Measurements from ENCODE around the gene NEXN.

NEXN gene

DNA sequence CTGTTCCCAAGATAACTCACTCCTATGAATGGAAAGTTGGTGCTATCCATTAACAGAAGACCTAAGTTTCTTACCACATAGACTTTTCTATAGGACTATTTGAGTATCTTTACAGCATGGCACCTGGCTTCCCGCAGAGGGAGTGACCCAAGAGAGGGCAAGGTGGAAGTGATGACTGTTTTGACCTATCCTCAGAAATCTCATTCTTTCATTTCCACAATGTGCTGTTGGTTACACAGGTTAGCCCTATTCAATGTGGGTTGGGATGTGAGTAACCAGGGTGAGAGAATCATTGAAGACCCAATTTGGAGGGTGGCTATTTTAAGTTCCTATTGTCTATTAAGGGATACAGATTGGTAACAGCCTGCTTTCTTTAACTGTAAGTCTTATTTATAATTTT lies 38.3 kb upstream of the NEXN start:
- intact Hi-C loops (cut with DNase I; ENCODE audit: low total_unique reads): no loop called here
- no peak overlapping the region for H3K4me3 ChIP-seq
- H3K36me3 ChIP-seq: peaks cover 0 to 6% (median 1%) of the 10 kb centered on the region in 3 donors
- peaks cover 0 to 11% (median 6%) of the 10 kb centered on the region in 4 donors for H3K4me1 ChIP-seq
- no peaks in the 10 kb centered on the region for H3K27me3 ChIP-seq
- TF ChIP-seq, protein P1, sequence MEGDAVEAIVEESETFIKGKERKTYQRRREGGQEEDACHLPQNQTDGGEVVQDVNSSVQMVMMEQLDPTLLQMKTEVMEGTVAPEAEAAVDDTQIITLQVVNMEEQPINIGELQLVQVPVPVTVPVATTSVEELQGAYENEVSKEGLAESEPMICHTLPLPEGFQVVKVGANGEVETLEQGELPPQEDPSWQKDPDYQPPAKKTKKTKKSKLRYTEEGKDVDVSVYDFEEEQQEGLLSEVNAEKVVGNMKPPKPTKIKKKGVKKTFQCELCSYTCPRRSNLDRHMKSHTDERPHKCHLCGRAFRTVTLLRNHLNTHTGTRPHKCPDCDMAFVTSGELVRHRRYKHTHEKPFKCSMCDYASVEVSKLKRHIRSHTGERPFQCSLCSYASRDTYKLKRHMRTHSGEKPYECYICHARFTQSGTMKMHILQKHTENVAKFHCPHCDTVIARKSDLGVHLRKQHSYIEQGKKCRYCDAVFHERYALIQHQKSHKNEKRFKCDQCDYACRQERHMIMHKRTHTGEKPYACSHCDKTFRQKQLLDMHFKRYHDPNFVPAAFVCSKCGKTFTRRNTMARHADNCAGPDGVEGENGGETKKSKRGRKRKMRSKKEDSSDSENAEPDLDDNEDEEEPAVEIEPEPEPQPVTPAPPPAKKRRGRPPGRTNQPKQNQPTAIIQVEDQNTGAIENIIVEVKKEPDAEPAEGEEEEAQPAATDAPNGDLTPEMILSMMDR (IDR thresholded peaks at IDR 0.05): no peak
- H3K9me3 ChIP-seq: no peaks in the 10 kb centered on the region
- H3K27ac ChIP-seq: no peak overlapping the region
- DNase-seq: no peak

DNA sequence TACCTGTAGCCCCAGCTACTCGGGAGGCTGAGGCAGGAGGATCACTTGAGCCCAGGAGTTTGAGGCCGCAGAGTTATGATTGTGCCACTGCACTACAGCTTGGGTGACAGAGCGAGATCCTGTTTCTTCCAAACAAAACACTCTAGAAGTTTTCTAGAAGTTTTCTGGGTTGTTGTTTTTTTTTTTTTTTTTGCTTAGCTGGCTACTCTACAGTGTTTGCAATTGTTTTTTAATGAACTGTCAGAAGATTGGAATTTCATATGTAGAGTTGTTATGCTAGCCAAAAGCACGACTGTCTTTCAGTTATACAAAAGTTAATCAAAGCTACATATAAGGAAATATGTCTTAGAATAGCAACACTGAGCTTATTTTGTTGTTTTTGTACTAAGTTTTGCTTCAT lies 30.9 kb upstream of the NEXN start:
- intact Hi-C loops (cut with DNase I; ENCODE audit: low total_unique reads): no loop called here
- H3K9me3 ChIP-seq: no peaks in the 10 kb centered on the region
- no peak overlapping the region for H3K27ac ChIP-seq
- no peak overlapping the region for H3K4me3 ChIP-seq
- no peak for DNase-seq
- H3K27me3 ChIP-seq: no peaks in the 10 kb centered on the region
- peaks cover 0 to 30% (median 0%) of the 10 kb centered on the region in 4 donors for H3K4me1 ChIP-seq
- peaks cover 0 to 13% (median 6%) of the 10 kb centered on the region in 3 donors for H3K36me3 ChIP-seq
- TF ChIP-seq, protein P1 (IDR thresholded peaks at IDR 0.05): no peak

DNA sequence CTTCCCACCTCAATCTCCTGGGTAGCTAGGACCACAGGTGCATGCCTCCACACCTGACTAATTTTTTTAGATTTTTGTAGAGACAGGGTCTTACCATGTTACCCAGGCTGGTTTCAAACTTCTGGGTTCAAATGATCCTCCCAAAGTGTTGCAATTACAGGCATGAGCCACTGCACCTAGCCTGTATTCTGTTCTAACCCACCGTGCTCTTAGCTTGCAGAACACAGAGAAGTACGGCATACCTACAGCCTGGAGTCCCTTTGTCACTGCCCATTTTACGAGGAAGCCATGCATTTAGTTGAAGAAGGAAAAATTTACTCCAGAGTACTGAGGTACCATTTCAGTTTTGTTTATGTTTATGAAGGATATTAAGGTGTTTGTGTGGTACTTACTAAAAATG lies 29.7 kb upstream of the NEXN start:
- H3K4me3 ChIP-seq: no peak overlapping the region
- TF ChIP-seq, protein P1 (IDR thresholded peaks at IDR 0.05): no peak
- peaks cover 0 to 30% (median 0%) of the 10 kb centered on the region in 4 donors for H3K4me1 ChIP-seq
- no peak for DNase-seq
- intact Hi-C loops (cut with DNase I; ENCODE audit: low total_unique reads): no loop called here
- H3K27me3 ChIP-seq: no peaks in the 10 kb centered on the region
- H3K27ac ChIP-seq: no peak overlapping the region
- peaks cover 0 to 16% (median 11%) of the 10 kb centered on the region in 3 donors for H3K36me3 ChIP-seq
- no peaks in the 10 kb centered on the region for H3K9me3 ChIP-seq

DNA sequence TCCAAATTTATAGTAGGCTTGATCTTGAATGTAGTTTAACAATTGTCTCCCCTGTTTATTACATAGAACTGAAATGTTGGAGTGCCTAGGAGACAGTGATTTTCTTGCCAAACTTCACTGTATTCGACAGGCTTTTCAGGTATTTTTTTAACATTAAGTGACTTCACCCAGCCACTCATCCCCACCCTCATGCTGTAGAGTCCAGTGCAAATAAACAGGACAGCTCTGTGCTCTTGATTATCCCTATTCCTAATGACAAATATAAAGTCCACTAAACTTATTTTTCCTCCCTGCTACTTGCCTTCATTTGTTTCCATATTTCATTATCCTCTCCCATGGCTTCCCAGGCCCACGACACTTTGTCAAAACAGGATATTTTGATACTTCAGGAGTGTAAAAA lies 29.2 kb upstream of the NEXN start:
- Histone ChIP-seq H3K4me1 (peaks cover 0 to 30% (median 0%) of the 10 kb centered on the region in 4 donors), H3K36me3 (peaks cover 0 to 21% (median 15%) of the 10 kb centered on the region in 3 donors), H3K27me3 (no peaks in the 10 kb centered on the region), H3K9me3 (no peaks in the 10 kb centered on the region), H3K4me3 (no peak overlapping the region), H3K27ac (no peak overlapping the region)
- TF ChIP-seq, protein P1 (IDR thresholded peaks at IDR 0.05): no peak
- intact Hi-C loops (cut with DNase I; ENCODE audit: low total_unique reads): no loop called here
- DNase-seq: no peak

DNA sequence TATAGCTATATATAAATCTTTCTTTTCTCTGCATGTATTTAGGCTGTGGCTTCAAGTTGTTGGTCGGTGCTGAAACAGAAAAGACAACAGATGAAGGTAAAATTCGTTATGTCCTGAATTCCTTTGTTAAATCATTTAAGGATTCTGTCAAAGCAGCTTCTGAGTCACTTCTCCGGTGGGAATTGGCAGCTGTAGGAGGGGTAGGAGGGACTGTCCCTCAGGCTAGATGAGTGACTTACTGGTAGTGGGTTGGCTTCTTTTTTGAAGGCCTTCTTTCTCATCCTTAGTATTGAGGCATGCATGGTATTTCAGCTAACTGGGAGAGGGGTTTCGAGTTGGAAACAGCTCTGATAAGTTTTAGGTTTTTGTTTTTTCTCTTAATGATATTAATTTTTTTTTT lies 22.1 kb upstream of the NEXN start:
- no peaks in the 10 kb centered on the region for H3K27me3 ChIP-seq
- peaks cover 8 to 54% (median 25%) of the 10 kb centered on the region in 3 donors for H3K36me3 ChIP-seq
- H3K27ac ChIP-seq: no peak overlapping the region
- H3K4me3 ChIP-seq: no peak overlapping the region
- TF ChIP-seq, protein P1 (IDR thresholded peaks at IDR 0.05): no peak
- H3K4me1 ChIP-seq: no peaks in the 10 kb centered on the region
- no peak for DNase-seq
- intact Hi-C loops (cut with DNase I; ENCODE audit: low total_unique reads): no loop called here
- no peaks in the 10 kb centered on the region for H3K9me3 ChIP-seq

DNA sequence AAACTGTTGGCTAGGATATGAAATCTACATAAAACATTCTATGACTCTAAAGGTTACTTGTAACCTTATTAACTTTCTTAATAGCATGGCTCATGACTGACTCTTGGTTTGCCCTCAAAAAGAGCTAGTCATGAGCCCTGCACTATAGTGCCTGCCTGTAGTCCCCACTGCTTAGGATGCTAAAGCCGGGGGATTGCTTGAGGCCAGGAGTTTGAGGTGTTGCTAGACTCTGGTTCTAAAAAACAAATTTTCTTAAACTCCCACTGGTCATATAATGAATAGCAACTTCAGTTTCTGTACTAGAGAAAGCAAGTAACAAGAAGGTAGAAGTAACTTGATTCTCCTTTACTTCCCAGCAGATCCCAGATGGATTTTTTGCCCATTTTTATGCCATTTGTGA lies 15.8 kb upstream of the NEXN start:
- no peaks in the 10 kb centered on the region for H3K27me3 ChIP-seq
- TF ChIP-seq, protein P1 (IDR thresholded peaks at IDR 0.05): no peak
- peaks cover 0 to 6% (median 0%) of the 10 kb centered on the region in 4 donors for H3K4me1 ChIP-seq
- H3K4me3 ChIP-seq: no peak overlapping the region
- H3K36me3 ChIP-seq: peaks cover 0 to 17% (median 8%) of the 10 kb centered on the region in 3 donors
- no peak overlapping the region for H3K27ac ChIP-seq
- intact Hi-C loops (cut with DNase I; ENCODE audit: low total_unique reads): no loop called here
- DNase-seq: no peak
- H3K9me3 ChIP-seq: no peaks in the 10 kb centered on the region
